Stimulated activated CD8-positive, alpha-beta memory T cell treated with anti-CD3 and anti-CD28 coated beads, Interleukin-4, amount 100 ng/mL, for 1 hour (primary cell): ENCODE data around the gene COL7A1.

Experiments
- DNase-seq, 2 donors: peaks; one replicate each; pipeline ENCODE4 v3.0.0-alpha.2; 2020; ENCODE audit warnings: low read depth in 2 of 2, low spot score in 1 of 2

The COL7A1 gene

DNA sequence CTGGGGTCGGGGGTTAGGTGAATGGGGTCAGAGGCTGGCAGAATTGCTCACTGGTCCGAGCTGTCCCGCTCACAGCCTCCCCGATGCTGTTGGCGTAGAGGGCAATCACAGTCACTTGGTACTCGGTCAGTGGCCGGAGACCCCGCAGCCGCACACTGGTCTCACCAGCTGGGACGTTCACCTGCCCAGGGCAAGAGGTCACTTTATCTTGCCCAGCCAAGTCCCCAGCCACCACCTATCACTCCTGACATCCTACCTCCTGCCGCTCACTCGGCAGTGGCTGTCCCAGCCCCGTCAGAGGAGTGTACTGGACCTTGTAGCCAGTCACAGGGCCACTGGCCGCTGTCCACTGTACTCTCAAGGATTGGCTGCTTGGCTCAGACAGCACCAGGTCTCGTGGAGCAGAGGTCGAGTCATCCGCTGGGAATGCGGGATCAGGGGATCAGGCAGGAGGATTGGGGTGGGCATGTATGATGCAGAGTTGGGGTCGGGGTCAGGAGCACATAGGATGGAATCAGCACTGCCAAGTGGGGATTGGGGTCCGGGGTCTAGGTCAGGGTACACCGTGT, 2.5 kb downstream of the COL7A1 start:
- no peak for DNase-seq

DNA sequence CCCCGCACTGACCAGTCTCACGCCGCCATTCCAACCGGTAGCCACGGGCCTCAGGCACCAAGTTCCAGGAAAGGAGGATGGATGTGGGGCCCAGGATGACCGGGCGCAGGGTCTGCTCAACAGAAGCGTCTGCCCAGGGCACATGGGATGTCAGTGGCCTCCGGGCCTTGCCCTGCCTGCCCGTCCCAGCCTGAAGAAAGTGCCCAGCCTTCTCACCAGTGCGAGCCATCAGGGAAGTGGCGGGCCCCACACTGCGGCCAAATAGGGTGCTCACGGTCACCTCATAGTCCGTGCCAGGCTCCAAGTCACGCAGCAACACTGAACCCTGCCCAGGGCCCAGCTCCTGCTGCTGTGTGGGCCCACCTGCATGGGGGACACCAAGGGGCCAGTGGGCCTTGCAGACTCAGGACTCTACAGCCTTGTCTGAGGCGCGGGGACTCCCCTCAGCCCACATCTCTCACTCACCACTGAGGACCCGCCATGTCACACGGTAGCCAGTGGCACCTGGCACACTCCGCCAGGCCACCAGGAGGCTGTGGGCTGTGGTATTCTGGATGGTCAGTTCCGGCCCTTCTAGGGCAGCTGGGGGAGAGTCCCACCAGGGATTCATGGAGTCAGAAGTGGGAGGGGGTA, 3.1 kb downstream of the COL7A1 start:
- no peak for DNase-seq

DNA sequence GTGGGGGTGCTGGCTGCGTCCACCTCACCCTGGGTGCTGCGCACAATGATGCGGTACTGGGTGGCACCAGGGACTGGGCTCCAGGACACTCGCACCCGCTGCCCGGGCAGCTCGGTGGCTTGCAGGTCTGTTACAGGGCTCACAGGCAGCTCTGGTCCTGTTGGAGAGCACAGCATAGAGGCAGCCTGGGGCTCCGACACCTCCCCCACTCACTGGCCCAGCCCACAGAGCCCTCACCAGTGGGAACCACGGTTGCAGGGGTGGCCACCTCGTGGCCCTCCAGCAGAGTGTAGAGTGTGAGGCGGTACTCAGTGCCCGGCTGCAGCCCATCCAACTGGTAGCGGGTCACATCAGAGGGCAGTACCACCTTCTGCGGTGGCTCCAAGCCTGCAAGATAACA, 3.7 kb downstream of the COL7A1 start:
- DNase-seq, result no peak

DNA sequence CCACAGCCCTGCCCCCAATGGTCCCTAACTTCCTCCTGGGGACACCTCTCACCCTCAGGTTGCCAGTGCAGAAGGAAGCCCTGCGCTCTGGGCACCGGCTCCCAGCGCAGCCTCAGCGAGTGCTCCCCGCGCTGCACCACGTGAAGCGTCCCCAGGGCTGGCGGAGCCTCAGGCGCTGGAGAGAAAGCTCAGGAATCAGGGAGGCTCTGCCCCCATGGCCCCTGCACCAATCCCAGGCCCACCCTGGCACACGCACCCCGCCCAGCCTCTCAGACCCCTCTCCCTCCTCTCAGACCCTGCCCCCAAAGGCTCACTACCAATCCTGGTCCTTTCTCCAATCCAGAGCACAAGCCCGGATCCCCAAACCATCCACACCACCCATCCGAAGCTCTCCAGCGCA, 6.9 kb downstream of the COL7A1 start:
- DNase-seq, result no peak

DNA sequence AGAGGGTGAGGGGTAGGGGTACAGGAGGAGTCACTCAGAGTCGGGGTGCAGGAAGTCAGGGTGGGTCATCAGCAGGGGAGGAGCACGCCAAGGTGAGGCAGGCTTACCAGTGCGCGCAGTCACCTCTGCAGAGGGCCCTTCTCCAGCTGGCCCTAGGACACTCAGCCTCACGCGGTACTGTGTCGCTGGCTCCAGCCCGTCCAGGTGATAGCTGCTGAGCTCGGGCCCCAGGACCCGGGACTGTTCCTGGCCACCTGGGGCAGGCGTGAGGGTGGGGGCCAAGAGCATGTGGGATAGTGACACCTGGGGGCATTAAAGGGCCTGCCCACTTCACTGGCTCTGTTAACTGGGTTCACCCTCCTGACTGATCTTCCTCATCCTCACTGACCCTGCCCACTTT, 7.4 kb downstream of the COL7A1 start:
- DNase-seq, result no peak

DNA sequence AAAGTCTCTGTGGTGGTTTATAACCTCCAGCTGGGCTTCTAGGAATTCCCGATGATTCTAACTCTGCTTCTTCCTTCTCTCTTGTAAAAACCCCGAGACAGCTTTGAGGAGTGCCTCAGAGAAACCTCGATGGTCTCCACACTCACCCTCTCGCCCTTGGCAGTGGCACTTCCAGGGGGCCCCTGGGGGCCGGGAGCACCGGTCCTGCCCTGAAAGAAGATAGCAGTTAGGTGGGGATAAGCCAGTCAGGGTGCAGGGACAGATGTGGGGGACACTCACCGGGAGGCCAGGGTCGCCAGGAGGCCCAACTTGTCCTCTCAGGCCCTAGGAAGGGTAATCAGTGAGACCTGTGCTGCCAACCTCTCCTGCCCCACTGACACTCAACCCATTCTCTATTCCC, 9.7 kb downstream of the COL7A1 start:
- no peak for DNase-seq

DNA sequence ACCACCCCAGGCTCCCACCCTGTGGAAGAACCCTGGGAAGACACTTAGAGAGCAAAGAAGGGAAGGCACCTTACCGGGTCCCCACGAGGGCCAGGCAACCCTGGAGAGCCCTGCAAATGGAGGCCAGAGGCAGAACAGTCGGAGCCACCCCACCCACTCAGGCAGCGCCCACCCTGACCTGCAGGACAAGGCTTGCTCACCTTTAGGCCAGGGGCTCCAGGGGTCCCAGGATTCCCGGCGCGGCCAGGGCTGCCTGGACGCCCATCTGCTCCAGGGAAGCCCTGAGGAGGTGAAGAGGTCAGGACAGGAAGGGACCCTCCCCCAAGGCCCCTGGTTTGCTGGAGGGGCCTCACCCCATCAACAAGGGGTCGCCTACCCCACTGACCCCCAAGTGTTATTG, 10.3 kb downstream of the COL7A1 start:
- DNase-seq, result no peak

DNA sequence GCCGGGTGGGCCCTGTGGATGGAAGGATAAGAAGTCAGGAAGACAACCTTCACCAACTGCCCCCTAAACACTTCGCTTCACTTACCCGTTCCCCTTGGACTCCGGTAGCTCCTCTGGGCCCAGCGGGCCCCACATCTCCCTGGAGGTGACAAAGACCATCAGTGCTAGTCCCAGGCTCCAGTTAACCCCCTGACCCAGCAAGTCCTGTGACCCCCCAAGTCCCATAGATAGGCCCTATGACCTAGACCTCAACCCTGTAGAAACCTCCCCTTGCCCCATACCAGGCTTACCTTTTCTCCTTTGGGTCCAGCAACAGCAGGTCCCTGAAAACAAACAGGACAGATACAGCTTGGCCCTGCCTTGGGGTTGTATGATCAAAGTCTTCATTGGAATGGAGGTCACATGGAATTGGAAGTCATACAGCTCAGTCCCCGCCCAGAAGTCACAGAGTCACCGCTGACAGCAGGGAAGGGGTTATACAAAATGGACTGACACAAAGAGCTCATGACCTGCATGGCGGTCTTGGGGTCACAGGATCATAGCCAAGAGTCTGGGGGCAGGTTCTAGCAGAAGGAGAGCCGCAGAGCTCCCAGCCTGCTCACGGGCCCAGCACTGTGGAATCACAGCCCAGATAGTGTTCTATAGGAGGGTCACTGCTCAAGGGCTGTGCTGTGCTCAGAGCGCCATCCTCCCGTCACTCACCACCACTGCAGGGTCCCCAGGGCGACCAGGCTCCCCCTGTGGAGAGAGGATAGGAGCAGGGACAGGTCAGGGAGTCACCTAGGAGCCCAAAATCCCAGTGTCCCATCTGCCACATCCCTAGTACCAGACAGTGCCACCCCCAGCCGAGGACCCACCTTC, 13.3 kb downstream of the COL7A1 start:
- no peak for DNase-seq

DNA sequence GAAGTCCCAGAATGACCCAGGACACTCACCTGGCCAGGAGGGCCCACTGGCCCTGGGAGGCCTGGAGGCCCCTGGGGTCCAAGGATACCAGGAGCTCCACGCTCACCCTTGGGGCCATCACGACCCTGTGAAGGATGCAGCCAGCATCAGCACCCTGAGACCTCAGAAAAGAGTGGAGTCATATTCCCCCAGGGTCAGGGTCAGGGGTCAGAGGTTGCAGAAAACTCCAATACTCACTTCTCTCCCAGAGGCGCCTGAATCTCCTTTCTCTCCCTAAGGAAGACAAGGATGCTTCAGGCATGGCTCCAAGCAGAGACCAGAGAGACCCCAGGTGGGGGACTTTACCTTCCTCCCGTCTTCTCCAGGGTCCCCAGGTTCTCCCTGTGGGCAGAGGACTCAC, 18.5 kb downstream of the COL7A1 start:
- DNase-seq, result no peak

DNA sequence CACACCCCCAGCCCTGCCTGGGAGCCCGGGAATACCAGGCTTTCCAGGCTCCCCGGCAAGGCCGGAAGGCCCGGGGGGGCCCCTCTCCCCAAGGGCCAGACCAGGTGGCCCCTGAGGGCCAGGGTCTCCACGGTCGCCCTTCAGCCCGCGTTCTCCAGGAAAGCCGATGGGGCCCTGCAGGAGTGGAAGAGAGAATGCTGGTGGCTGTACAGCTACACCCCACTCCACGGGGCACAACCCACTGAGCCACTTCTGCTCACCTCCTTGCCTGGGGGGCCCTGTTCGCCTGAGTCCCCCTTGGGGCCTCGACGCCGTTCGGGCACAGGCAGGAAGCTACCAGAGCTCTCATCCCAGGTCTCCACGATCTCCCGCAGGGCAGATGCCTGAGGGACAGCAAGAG, 19.8 kb downstream of the COL7A1 start:
- DNase-seq, result no peak

DNA sequence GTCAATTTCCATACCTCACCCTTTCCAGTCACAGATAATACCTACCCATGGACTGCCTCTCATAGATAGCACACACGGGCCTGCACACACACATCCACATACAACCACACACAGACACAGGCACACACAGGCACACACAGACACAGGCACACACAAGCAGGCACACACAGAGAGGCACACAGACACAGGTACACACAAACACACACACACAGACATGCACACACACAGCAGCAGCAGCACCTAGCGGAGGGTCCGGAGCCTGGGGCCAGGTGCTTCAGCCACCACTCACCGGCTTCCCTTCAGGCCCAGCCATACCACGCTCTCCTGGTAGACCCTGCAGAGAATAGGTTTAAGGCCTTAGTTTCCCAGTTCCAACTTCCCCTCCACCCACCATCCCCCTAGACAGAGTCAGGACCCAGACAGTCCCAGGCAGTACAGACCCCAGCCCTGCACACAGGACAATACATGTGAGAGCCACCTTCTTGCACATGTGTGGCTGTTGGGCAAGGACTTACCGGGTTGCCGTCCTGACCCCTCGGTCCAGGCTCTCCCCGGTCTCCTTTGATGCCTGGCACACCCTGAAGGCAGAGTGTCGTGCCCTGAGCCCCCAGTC, 21.1 kb downstream of the COL7A1 start:
- DNase-seq, result no peak

DNA sequence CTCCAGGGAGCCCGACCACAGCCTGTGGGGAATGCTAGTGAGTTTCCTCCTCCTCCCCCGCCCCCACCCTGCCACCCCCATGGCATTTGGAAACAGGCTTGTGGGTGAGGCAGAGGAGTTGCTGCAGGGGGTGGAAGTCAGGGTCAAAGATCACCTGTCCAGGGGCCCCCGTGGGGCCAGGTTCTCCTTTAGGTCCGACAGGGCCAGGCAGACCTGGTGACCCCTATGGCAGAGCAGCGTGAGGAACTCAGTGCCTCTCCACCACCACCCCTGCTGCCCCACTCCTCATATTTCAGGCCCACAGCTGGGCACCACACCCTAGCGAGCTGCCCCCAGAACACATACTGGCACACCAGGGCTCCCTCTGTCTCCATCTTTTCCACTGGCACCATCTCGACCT, 22.6 kb downstream of the COL7A1 start:
- no peak for DNase-seq

DNA sequence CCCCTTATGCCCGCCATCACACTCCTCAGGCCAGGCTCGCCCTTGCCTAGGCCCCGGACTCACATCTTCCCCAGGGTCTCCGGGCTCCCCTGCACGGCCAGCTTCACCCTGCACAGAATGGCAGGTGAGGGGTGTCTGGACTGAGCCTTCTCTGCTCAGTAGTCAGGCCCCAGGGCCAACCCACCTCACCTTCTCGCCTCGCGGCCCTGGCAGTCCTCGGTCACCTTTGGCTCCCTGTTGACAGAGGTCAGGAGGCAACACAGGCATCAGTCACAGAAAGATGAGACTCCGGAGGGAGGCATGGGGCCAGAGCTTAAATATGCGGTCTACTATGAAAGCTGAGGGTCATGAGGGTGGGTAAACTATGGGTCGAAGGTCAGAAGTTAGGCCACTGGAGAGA, 23.2 kb downstream of the COL7A1 start:
- DNase-seq, result no peak

DNA sequence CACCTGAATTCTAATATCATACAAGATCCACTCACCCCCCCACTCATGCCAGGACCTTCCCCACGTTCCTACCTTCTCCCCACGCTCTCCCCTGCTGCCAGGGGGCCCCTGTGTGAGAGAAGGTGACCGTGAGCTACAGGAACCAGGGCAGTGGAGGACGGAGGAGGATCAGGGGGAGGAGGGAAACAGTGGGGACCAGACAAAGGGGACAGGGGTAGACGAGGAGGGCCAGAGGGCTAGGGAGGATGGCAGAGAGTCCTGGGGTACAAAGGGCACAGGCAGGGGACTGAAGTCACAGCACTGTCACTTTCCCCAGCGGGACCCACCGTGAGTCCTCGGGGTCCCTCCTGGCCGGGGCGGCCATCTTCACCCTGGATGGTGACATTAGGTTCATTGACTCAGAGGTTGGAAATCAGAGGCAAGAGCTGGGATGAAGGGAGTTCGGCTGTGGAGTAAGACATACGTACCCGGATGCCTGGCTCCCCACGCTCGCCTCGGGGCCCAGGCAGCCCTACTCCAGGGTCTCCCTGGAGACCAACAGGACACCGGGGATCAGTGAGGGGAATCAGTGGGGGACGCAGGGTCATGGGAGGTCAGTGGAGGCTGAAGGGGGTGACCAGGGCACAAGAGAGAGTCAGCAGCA, 25.2 kb downstream of the COL7A1 start:
- DNase-seq, result no peak

DNA sequence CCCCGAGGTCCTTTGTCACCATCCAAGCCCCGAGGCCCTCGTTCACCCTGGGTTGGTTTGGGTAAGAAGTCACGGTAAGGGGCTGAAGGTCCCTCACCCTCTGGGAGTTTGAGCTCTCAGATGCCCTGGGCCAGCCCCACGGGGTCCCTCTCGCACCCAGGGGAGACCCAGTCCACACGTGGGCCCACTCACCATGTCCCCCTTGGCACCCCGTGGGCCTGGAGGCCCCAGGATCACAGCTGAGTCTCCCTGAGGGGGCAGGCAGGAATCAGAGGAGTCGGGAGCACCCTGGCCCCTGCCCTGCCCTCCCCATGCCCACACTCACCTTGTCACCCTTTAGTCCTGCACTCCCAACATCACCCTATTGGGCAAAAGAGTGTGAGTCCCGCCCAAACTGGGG, 25.7 kb downstream of the COL7A1 start:
- DNase-seq, result no peak

DNA sequence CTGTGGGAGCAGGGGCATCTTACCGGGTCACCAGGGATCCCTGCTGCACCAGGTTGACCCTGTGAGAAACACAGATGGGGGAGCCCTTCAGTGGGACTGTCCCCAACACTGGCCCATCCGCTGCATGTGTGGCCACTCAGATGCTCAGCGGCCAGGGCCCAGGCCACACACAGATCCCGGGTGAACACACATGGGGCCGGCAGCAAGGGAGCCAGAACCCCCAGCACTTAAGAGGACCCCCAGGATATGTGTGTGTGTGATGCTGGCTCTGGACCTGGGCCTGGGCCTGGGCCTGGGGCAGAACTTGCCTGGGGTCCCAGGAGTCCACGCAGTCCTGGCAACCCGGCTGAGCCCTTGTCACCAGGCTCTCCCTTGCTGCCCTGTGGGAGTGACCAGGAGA, 26.7 kb downstream of the COL7A1 start:
- no peak for DNase-seq

DNA sequence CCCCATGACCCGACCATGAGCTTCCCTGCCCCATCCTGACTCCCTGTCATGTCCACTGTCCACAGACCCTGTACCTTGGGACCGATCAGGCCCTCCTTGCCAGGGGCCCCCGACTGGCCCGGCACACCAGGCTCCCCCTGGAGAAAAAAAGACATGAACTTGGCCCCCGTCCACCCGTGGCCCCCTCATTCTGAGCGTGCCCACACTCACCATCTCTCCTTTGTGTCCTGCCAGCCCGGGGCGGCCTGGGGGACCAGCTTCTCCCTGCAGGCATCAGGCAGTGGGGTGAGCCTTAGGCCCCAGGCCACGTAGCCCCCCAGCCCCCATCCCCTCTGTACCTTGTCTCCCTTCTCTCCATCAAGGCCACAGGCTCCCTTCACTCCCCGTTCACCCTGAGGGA, 27.6 kb downstream of the COL7A1 start:
- DNase-seq, result no peak

DNA sequence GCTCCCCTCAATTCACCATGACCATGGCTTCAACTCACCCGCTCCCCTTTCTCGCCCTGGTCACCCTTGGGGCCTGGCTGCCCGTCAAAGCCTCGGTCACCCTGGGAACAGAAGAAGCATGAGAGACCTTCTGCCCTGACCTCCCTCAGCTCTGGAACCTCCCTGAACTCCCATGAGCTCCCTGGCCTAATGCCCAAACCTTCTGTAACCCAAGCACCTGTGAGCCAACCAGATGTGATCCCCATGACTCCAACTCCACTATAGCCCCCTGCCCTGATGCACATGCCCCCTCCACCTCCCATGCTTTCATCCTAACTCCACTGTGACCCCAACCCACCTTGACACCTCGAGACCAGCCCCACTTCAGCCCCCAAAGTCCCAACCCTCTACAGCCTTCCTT, 28.0 kb downstream of the COL7A1 start:
- no peak for DNase-seq

DNA sequence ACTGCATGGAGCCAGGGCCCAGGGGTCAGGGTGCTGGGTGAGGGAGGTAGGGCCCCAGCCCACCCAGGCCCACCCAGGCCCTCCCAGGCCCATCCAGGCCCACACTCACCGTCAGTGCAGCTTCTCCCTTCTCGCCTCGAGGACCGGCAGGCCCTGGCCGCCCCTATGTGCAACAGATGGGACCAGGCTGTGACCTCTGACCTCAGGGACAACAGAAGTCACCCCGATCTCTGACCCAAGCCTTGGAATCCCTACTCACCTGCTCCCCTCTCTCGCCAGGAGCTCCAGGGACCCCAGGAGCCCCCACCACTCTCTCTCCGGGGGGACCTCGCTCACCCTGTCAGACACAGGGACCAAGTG, 28.7 kb downstream of the COL7A1 start:
- no peak for DNase-seq

DNA sequence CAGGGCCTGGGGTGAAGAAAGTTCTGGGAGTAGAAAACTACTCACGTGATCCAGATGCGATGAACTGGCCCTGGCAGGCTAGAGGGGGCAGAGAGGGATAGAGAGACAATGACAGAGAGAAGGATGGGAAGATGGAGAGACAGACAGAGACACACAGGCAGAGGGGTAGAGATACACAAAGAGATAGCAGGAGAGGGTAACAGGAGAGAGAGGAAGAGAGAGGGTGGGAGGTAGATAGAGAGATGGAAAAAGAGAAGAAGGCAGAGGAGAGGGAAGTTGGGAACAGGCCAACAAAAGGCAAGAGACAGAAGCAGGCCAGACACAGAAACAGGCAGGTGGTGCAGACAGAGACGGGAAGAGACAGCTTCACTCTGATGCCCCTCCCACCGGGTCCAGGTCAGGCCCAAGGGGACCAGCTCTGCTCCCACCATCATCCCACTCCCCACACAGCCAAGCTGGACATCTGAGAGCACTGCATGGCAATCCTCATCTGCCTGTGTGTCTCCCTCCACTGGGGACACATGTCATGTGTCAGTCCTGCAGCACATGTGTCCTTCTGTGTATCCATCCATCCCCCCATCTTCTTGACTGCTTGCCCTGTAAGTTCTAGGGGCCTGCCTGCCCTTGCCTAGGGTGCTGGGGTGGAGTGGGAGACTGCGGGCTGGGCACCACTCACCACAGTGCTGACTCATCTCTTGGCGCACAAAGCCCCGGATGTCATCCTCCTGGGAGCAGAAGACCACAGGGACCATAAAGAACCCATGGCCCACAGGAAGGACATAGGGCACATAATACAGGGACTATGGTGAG, 29.3 kb downstream of the COL7A1 start:
- no peak for DNase-seq

DNA sequence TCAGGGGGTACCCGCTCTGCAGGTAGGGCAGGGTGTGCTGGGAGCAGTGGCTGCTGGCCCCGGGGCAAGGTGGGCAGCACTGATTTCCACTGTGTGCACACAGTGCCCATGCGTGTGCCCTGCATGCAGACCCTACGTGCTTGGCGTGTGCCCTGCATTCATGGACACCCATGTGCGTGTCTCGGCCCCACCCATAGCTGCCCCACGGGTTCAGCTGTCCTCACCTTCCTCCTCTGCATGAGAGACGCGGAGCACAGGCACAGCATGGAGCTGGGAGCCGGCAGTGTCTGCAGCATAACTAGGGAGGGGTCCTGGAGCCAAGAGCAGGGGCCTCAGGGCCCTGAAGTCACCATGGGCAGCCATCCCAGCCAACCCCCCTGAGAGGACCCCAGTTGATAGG, 29.9 kb downstream of the COL7A1 start:
- DNase-seq, result no peak
